COLO668 (cell line): ENCODE results near the gene PDZD8.

Source experiments
- DNase-seq: peaks from one replicate; lab custom pipeline; 2025; ENCODE audit not compliant: unreplicated experiment; lab: John Stamatoyannopoulos, UW

The PDZD8 gene

GRCh38 chr10:117399341-117400196, 24.3 kb upstream of the PDZD8 start:
- no peak for DNase-seq

- no peak for DNase-seq
Observed at GRCh38 chr10:117398029-117398428, 22.8 kb upstream of the PDZD8 start.

GRCh38 chr10:117391436-117392205, 16.4 kb upstream of the PDZD8 start:
- no peak for DNase-seq

- DNase-seq, result no peak
Observed at GRCh38 chr10:117390420-117390819, 15.2 kb upstream of the PDZD8 start.

- no peak for DNase-seq
Observed at GRCh38 chr10:117386805-117387204, 11.6 kb upstream of the PDZD8 start.

GRCh38 chr10:117382861-117383260, 7.6 kb upstream of the PDZD8 start:
- no peak for DNase-seq

- DNase-seq, result peak; percentile 54
Observed at GRCh38 chr10:117374506-117375359, 507 bp downstream of the PDZD8 start.

GRCh38 chr10:117373823-117374505, 1.3 kb downstream of the PDZD8 start:
- peak; percentile 15 for DNase-seq

GRCh38 chr10:117370205-117370604, 5.0 kb downstream of the PDZD8 start:
- no peak for DNase-seq

GRCh38 chr10:117367718-117368117, 7.5 kb downstream of the PDZD8 start:
- DNase-seq, result no peak

GRCh38 chr10:117366741-117367140, 8.5 kb downstream of the PDZD8 start:
- no peak for DNase-seq

GRCh38 chr10:117365612-117366011, 9.6 kb downstream of the PDZD8 start:
- DNase-seq, result no peak

GRCh38 chr10:117364110-117364960, 10.9 kb downstream of the PDZD8 start:
- DNase-seq, result no peak

- DNase-seq, result no peak
Observed at GRCh38 chr10:117363028-117363427, 12.2 kb downstream of the PDZD8 start.

GRCh38 chr10:117362313-117362712, 12.9 kb downstream of the PDZD8 start:
- DNase-seq, result no peak

GRCh38 chr10:117360994-117361667, 14.1 kb downstream of the PDZD8 start:
- no peak for DNase-seq

- no peak for DNase-seq
Observed at GRCh38 chr10:117360016-117360415, 15.2 kb downstream of the PDZD8 start.

GRCh38 chr10:117355072-117355471, 20.2 kb downstream of the PDZD8 start:
- no peak for DNase-seq

GRCh38 chr10:117353684-117354083, 21.6 kb downstream of the PDZD8 start:
- DNase-seq, result no peak
